IMR-90 (cell line): ENCODE results near the gene RASD2. TPM values are rescaled to one million over a fixed set of nuclear protein-coding genes. Genes with fewer than 3 reads are reported as not detected.
A peak's percentile ranks its signal among the peaks of the same experiment; 100 is the strongest.

Source experiments
- ATAC-seq: fragments of 200-7000 bp; cut with Tn5 transposase; 2 replicates; pipeline ENCODE4 v1.9.1; 2020; ENCODE audit warnings: low read depth, mild to moderate bottlenecking, moderate library complexity
- BruUV-seq: library from RNA; stranded (reverse); fragments of 400-500 nt; replicated peaks from 2 replicates; lab custom pipeline; 2021; lab: Mats Ljungman, UMichigan
- CTCF ChIA-PET: fragments of 300-600 bp; formaldehyde crosslinking; extraction: SDS; loops from one replicate; lab custom pipeline; 2021; ENCODE audit warnings: antibody characterized with exemption; lab: Yijun Ruan, JAX
- POLR2A ChIA-PET: fragments of 300-600 bp; sonication (Branson Sonifier 250); formaldehyde crosslinking; loops from one replicate; lab custom pipeline; 2022; ENCODE audit warnings: antibody characterized with exemption; ENCODE audit not compliant: unreplicated experiment; lab: Charles Lee
- DNase-seq: peaks from one replicate; pipeline ENCODE4 v3.0.0; 2013
- H2AFZ ChIP-seq: replicated peaks from 2 replicates; pipeline ENCODE3; 2013; ENCODE audit warnings: low read length, mild to moderate bottlenecking; ENCODE audit not compliant: poor library complexity
- H2AK5ac ChIP-seq: 2 replicates; pipeline ENCODE4 v1.6.1; 2013; ENCODE audit warnings: low read depth, low read length, inconsistent platforms
- H2AK9ac ChIP-seq: replicated peaks from 2 replicates; pipeline ENCODE3; 2013; ENCODE audit warnings: mild to moderate bottlenecking, low read depth, low read length, moderate library complexity; ENCODE audit not compliant: poor library complexity
- H2BK120ac ChIP-seq: 2 replicates; pipeline ENCODE4 v1.6.1; 2013; ENCODE audit warnings: low read depth, low read length, inconsistent platforms
- H2BK15ac ChIP-seq: 3 replicates; pipeline ENCODE4 v1.6.1; 2013; ENCODE audit warnings: low read depth, low read length, inconsistent platforms
- H2BK20ac ChIP-seq: 2 replicates; pipeline ENCODE4 v1.6.1; 2013; ENCODE audit warnings: low read depth, mild to moderate bottlenecking, inconsistent platforms, low read length, moderate library complexity
- H2BK5ac ChIP-seq: 2 replicates; pipeline ENCODE4 v1.6.1; 2013; ENCODE audit warnings: mild to moderate bottlenecking, low read depth, low read length, inconsistent platforms; ENCODE audit not compliant: poor library complexity, severe bottlenecking
- H3K14ac ChIP-seq: replicated peaks from 2 replicates; pipeline ENCODE4 v1.6.1; 2013; ENCODE audit warnings: low read depth, low read length, inconsistent platforms
- H3K18ac ChIP-seq: 2 replicates; pipeline ENCODE4 v1.6.1; 2013; ENCODE audit warnings: low read depth, low read length, control low read depth
- H3K23ac ChIP-seq: 2 replicates; pipeline ENCODE4 v1.6.1; 2013; ENCODE audit warnings: low read depth, low read length, inconsistent platforms
- H3K27ac ChIP-seq: 2 replicates; pipeline ENCODE4 v1.5.1; 2013; ENCODE audit warnings: mild to moderate bottlenecking, control low read depth, low read length; ENCODE audit not compliant: insufficient read depth
- H3K27me3 ChIP-seq: 2 replicates; pipeline ENCODE4 v1.6.1; 2013; ENCODE audit warnings: low read length; ENCODE audit not compliant: control insufficient read depth, insufficient read depth
- H3K36me3 ChIP-seq: 2 replicates; pipeline ENCODE4 v1.6.1; 2013; ENCODE audit warnings: low read length, mixed read lengths; ENCODE audit not compliant: control insufficient read depth, insufficient read depth
- H3K4ac ChIP-seq: 2 replicates; pipeline ENCODE4 v1.6.1; 2013; ENCODE audit warnings: low read depth, low read length, inconsistent platforms
- H3K4me1 ChIP-seq: 2 replicates; pipeline ENCODE4 v1.6.1; 2013; ENCODE audit warnings: low read length, mixed read lengths; ENCODE audit not compliant: control insufficient read depth, insufficient read depth
- H3K4me2 ChIP-seq: 2 replicates; pipeline ENCODE4 v1.6.1; 2013; ENCODE audit warnings: low read depth, mild to moderate bottlenecking, control low read depth, low read length, moderate library complexity
- H3K4me3 ChIP-seq: 2 replicates; pipeline ENCODE4 v1.5.1; 2013; ENCODE audit warnings: low read depth, mild to moderate bottlenecking, control low read depth, low read length, moderate library complexity; ENCODE audit not compliant: insufficient read depth
- H3K56ac ChIP-seq: 2 replicates; pipeline ENCODE4 v1.6.1; 2013; ENCODE audit warnings: low read length, inconsistent platforms; ENCODE audit not compliant: insufficient read depth; ENCODE audit errors: extremely low read depth
- H3K79me1 ChIP-seq, 2 experiments: 2 replicates each; pipeline ENCODE4 v1.6.1; 2013; ENCODE audit warnings: low read length in 2 of 2, inconsistent platforms in 1 of 2, low read depth in 1 of 2
- H3K9ac ChIP-seq: 2 replicates; pipeline ENCODE4 v1.6.1; 2013; ENCODE audit warnings: low read depth, low read length, control low read depth
- H3K9me1 ChIP-seq: 2 replicates; pipeline ENCODE4 v1.6.1; 2013; ENCODE audit warnings: low read length, inconsistent platforms; ENCODE audit not compliant: insufficient read depth
- H3K9me3 ChIP-seq: 2 replicates; pipeline ENCODE4 v1.6.1; 2013; ENCODE audit warnings: low read length; ENCODE audit not compliant: control insufficient read depth, insufficient read depth
- H4K20me1 ChIP-seq: 2 replicates; pipeline ENCODE4 v1.6.1; 2013; ENCODE audit warnings: low read length, inconsistent platforms; ENCODE audit not compliant: insufficient read depth
- H4K5ac ChIP-seq: 2 replicates; pipeline ENCODE4 v1.6.1; 2013; ENCODE audit warnings: mild to moderate bottlenecking, low read depth, low read length, control low read depth
- H4K8ac ChIP-seq, 2 experiments: 2 replicates each; pipeline ENCODE4 v1.6.1; 2013; ENCODE audit warnings: low read depth in 2 of 2, low read length in 2 of 2, control low read depth in 1 of 2, inconsistent platforms in 1 of 2
- H4K91ac ChIP-seq: 2 replicates; pipeline ENCODE4 v1.6.1; 2013; ENCODE audit warnings: low read depth, low read length, inconsistent platforms; ENCODE audit not compliant: insufficient read depth
- BHLHE40 ChIP-seq: fragments of 150-350 bp; IDR thresholded peaks from 2 replicates; pipeline ENCODE4 v1.6.1; 2016; ENCODE audit warnings: mild to moderate bottlenecking, low read depth, low read length
- CEBPB ChIP-seq: IDR thresholded peaks from 2 replicates; pipeline ENCODE4 v1.6.1; 2012; ENCODE audit warnings: low read depth, low read length, improper control_type of control experiment
- CTCF ChIP-seq: conservative IDR thresholded peaks from 2 replicates; pipeline ENCODE4 v1.5.1; 2012; ENCODE audit warnings: mild to moderate bottlenecking, low read depth, low read length, improper control_type of control experiment
- ELK1 ChIP-seq: fragments of 150-350 bp; IDR thresholded peaks from 2 replicates; pipeline ENCODE4 v1.6.1; 2016; ENCODE audit warnings: low read depth, mild to moderate bottlenecking, low read length, moderate library complexity, borderline replicate concordance
- FOS ChIP-seq: fragments of 150-350 bp; IDR thresholded peaks from 2 replicates; pipeline ENCODE4 v1.6.1; 2016; ENCODE audit warnings: low read depth, low read length
- MAZ ChIP-seq: IDR thresholded peaks from 2 replicates; pipeline ENCODE4 v1.6.1; 2012; ENCODE audit warnings: low read depth, mild to moderate bottlenecking, low read length, improper control_type of control experiment, moderate library complexity, borderline replicate concordance
- MXI1 ChIP-seq: IDR thresholded peaks from 2 replicates; pipeline ENCODE4 v1.6.1; 2012; ENCODE audit warnings: low read depth, mild to moderate bottlenecking, low read length, moderate library complexity, borderline replicate concordance
- RCOR1 ChIP-seq: IDR thresholded peaks from 2 replicates; pipeline ENCODE4 v1.6.1; 2012; ENCODE audit warnings: mild to moderate bottlenecking, low read length, improper control_type of control experiment; ENCODE audit not compliant: insufficient replicate concordance
- SMC3 ChIP-seq: fragments of 150-350 bp; IDR thresholded peaks from 2 replicates; pipeline ENCODE4 v1.6.1; 2016; ENCODE audit warnings: low read depth, mild to moderate bottlenecking, antibody characterized with exemption, low read length, moderate library complexity
- USF2 ChIP-seq: fragments of 150-350 bp; IDR thresholded peaks from 2 replicates; pipeline ENCODE4 v1.6.1; 2017; ENCODE audit warnings: mild to moderate bottlenecking, antibody characterized with exemption, low read length, low read depth
- WGBS, 2 experiments: methylation state at CpG; one replicate each; pipeline versions ENCODE4 v1.1.5 to v1.1.7; 2013; ENCODE audit warnings: missing lambda C conversion rate in 2 of 2; ENCODE audit not compliant: insufficient read length in 1 of 2; ENCODE audit errors: extremely low coverage in 2 of 2; 5-methylcytosine and 5-hydroxymethylcytosine counted together
- dilution Hi-C: fragments of 300-500 bp; cut with HindIII; formaldehyde crosslinking; loops from one replicate; pipeline ENCODE4 v1.14.3; 2018; ENCODE audit warnings: low sequenced_read_pairs; ENCODE audit not compliant: unreplicated experiment
- in situ Hi-C: fragments of 300-500 bp; cut with MboI; formaldehyde crosslinking; loops from 3 replicates; pipeline ENCODE4 v1.14.3; 2019; ENCODE audit warnings: low sequenced_read_pairs, inconsistent platforms, mixed read lengths
- intact Hi-C: fragments of 100-400 bp; cut with micrococcal nuclease; formaldehyde crosslinking; loops from 2 replicates; pipeline ENCODE4 v1.10.0; 2022
- polyA plus RNA-seq, 3 experiments: library from polyadenylated mRNA; depleted of rRNA; stranded (reverse); fragments of >200 nt; gene quantifications; 2 replicates each; pipeline ENCODE4 v1.2.3, GENCODE V29; 2012; ENCODE audit warnings: low replicate concordance in 1 of 3
- total RNA-seq: library from RNA; depleted of rRNA; stranded (reverse); fragments of >200 nt; gene quantifications from 2 replicates; pipeline ENCODE4 v1.2.3, GENCODE V29; 2012

Gene RASD2
- total and polyA plus RNA-seq, 2 of the 4 experiments (the other 2 are of a cell fraction) = under 0.01 to 0.32 TPM

- Histone ChIP-seq H2BK5ac (no peak overlapping the region), H2BK15ac (no peak overlapping the region), H3K36me3 (no peaks in the 10 kb centered on the region), H3K18ac (no peak overlapping the region), H4K20me1 (no peaks in the 10 kb centered on the region), H3K27ac (no peak overlapping the region), H2BK120ac (no peak overlapping the region), H2AK5ac (peak overlapping the region; percentile 20; the same call in 1 of the 2 replicates), H3K4me2 (no peak overlapping the region), H3K56ac (no peak overlapping the region), H2BK20ac (0 out of 2 replicates have a peak overlapping the region, but pooled peaks have one; percentile 3), H3K4me1 (peaks cover 4% of the 10 kb centered on the region), H3K9me1 (no peaks in the 10 kb centered on the region), H4K8ac (no peak overlapping the region), H4K91ac (no peak overlapping the region), H2AK9ac (peak overlapping the region; percentile 68), H3K9me3 (peaks cover 3% of the 10 kb centered on the region; the same call in 1 of the 2 replicates), H3K4me3 (no peak overlapping the region), H3K4ac (peak overlapping the region; percentile 18; the same call in 1 of the 2 replicates), H2AFZ (no peak overlapping the region), H3K23ac (no peak overlapping the region), H3K9ac (no peak overlapping the region), H4K5ac (no peak overlapping the region), H3K27me3 (no peaks in the 10 kb centered on the region), H3K14ac (0 out of 2 replicates have a peak overlapping the region, but pooled peaks have one; percentile 4), H3K79me1 (no peaks in the 10 kb centered on the region)
- ChIA-PET CTCF (interaction anchor here (0.6 to 3.2 kb wide), 4 partner anchors 10 to 231 kb away, joined by 3 to 16 read pairs (median 4); no protein-coding TSS in a partner anchor), POLR2A (no interaction called here)
- in situ Hi-C loops (loop anchor here (5.0 kb wide), 1 partner anchor 150 kb away; no protein-coding TSS in a partner anchor), dilution Hi-C loops (no loop called here), intact Hi-C loops (no loop called here)
- WGBS, 2 experiments = 0% methylated on average over 1 of the region's 11 CpGs; no CpG with 5 or more reads in 1 of the 2 experiments
- peak; percentile 68 for DNase-seq
- TF ChIP-seq CTCF (no peak), MAZ (no peak), BHLHE40 (0 out of 2 replicates have a peak, but pooled peaks have one; percentile 25), SMC3 (peak; percentile 24; the same call in 1 of the 2 replicates), FOS (peak; percentile 42; the same call in 1 of the 2 replicates), RCOR1 (no peak), USF2 (no peak), CEBPB (no peak), ELK1 (no peak), MXI1 (0 out of 2 replicates have a peak, but pooled peaks have one; percentile 40)
- no peak for ATAC-seq
- BruUV-seq = no TSS peak
Observed at GRCh38 chr22:35582218-35582860, 41.7 kb downstream of the RASD2 start.
